GM12891 (cell line): ENCODE measurements around the gene KCNK4.

Source experiments
- POLR2A ChIP-seq: IDR thresholded peaks from 2 replicates; pipeline ENCODE4 v1.6.1; 2011; ENCODE audit warnings: low read depth, low read length, control low read depth
- POLR2AphosphoS5 ChIP-seq: IDR thresholded peaks from 2 replicates; pipeline ENCODE4 v1.6.1; 2011; ENCODE audit warnings: low read depth, low read length, control low read depth
- TAF1 ChIP-seq: IDR thresholded peaks from 2 replicates; pipeline ENCODE4 v1.6.1; 2011; ENCODE audit warnings: low read depth, low read length, control low read depth

GRCh38 chr11:64261556-64262080 is 29.5 kb upstream of the KCNK4 start:
- no peak for TF ChIP-seq POLR2A
- no peak for TF ChIP-seq POLR2AphosphoS5
- no peak for TF ChIP-seq TAF1
